Measurements from ENCODE around the gene PRKG1. TPM values are rescaled to one million over a fixed set of nuclear protein-coding genes. Genes with fewer than 3 reads are reported as not detected.

Gene PRKG1
- total RNA-seq, 1 experiment from 2014 or later: 16.5 TPM

GRCh38 chr10:51092402-51092801 lies 18.1 kb downstream of the PRKG1 start:
- H3K36me3 Mint-ChIP-seq: no peaks in the 10 kb centered on the region
- H3K27ac Mint-ChIP-seq: no peak overlapping the region
- no peaks in the 10 kb centered on the region for H3K9me3 Mint-ChIP-seq
- peaks cover 10% of the 10 kb centered on the region for H3K4me1 Mint-ChIP-seq
- DNase-seq (ENCODE audit: low spot score) (no peak), ATAC-seq (no peak)
- CTCF ChIA-PET: interaction anchor here (0.8 to 1.8 kb wide), 3 partner anchors 8 to 9 kb away, joined by 3 to 6 read pairs (median 3); no protein-coding TSS in a partner anchor
- no peaks in the 10 kb centered on the region for H3K27me3 Mint-ChIP-seq (ENCODE audit: low read depth)
- POLR2A ChIA-PET: no interaction called here
- TF ChIP-seq EMX1 (CRISPR knock-in tag; IDR thresholded peaks at IDR 0.05) (no peak), ARID4B (CRISPR knock-in tag; IDR thresholded peaks at IDR 0.05; ENCODE audit: borderline replicate concordance) (no peak), NR2C2 (CRISPR knock-in tag; IDR thresholded peaks at IDR 0.05) (no peak), ZNF416 (CRISPR knock-in tag; IDR thresholded peaks at IDR 0.05) (no peak), STAT6 (CRISPR knock-in tag; conservative IDR thresholded peaks at IDR 0.05; ENCODE audit: low read depth) (no peak), CTCF (IDR thresholded peaks at IDR 0.05) (no peak), ZNF425 (CRISPR knock-in tag; conservative IDR thresholded peaks at IDR 0.05) (no peak), ZBTB43 (CRISPR knock-in tag; IDR thresholded peaks at IDR 0.05) (no peak), NR1H2 (CRISPR knock-in tag; IDR thresholded peaks at IDR 0.05) (no peak), GABPB1 (CRISPR knock-in tag; IDR thresholded peaks at IDR 0.05) (no peak)
- TF ChIP-seq, protein P1, sequence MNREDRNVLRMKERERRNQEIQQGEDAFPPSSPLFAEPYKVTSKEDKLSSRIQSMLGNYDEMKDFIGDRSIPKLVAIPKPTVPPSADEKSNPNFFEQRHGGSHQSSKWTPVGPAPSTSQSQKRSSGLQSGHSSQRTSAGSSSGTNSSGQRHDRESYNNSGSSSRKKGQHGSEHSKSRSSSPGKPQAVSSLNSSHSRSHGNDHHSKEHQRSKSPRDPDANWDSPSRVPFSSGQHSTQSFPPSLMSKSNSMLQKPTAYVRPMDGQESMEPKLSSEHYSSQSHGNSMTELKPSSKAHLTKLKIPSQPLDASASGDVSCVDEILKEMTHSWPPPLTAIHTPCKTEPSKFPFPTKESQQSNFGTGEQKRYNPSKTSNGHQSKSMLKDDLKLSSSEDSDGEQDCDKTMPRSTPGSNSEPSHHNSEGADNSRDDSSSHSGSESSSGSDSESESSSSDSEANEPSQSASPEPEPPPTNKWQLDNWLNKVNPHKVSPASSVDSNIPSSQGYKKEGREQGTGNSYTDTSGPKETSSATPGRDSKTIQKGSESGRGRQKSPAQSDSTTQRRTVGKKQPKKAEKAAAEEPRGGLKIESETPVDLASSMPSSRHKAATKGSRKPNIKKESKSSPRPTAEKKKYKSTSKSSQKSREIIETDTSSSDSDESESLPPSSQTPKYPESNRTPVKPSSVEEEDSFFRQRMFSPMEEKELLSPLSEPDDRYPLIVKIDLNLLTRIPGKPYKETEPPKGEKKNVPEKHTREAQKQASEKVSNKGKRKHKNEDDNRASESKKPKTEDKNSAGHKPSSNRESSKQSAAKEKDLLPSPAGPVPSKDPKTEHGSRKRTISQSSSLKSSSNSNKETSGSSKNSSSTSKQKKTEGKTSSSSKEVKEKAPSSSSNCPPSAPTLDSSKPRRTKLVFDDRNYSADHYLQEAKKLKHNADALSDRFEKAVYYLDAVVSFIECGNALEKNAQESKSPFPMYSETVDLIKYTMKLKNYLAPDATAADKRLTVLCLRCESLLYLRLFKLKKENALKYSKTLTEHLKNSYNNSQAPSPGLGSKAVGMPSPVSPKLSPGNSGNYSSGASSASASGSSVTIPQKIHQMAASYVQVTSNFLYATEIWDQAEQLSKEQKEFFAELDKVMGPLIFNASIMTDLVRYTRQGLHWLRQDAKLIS (CRISPR knock-in tag; IDR thresholded peaks at IDR 0.05; ENCODE audit: borderline replicate concordance): no peak
- TF ChIP-seq, protein P2, sequence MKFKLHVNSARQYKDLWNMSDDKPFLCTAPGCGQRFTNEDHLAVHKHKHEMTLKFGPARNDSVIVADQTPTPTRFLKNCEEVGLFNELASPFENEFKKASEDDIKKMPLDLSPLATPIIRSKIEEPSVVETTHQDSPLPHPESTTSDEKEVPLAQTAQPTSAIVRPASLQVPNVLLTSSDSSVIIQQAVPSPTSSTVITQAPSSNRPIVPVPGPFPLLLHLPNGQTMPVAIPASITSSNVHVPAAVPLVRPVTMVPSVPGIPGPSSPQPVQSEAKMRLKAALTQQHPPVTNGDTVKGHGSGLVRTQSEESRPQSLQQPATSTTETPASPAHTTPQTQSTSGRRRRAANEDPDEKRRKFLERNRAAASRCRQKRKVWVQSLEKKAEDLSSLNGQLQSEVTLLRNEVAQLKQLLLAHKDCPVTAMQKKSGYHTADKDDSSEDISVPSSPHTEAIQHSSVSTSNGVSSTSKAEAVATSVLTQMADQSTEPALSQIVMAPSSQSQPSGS (CRISPR knock-in tag; IDR thresholded peaks at IDR 0.05; ENCODE audit: borderline replicate concordance, low read depth): no peak
- TF ChIP-seq, protein P3, sequence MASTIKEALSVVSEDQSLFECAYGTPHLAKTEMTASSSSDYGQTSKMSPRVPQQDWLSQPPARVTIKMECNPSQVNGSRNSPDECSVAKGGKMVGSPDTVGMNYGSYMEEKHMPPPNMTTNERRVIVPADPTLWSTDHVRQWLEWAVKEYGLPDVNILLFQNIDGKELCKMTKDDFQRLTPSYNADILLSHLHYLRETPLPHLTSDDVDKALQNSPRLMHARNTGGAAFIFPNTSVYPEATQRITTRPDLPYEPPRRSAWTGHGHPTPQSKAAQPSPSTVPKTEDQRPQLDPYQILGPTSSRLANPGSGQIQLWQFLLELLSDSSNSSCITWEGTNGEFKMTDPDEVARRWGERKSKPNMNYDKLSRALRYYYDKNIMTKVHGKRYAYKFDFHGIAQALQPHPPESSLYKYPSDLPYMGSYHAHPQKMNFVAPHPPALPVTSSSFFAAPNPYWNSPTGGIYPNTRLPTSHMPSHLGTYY (CRISPR knock-in tag; IDR thresholded peaks at IDR 0.05): no peak
- TF ChIP-seq, protein P4, sequence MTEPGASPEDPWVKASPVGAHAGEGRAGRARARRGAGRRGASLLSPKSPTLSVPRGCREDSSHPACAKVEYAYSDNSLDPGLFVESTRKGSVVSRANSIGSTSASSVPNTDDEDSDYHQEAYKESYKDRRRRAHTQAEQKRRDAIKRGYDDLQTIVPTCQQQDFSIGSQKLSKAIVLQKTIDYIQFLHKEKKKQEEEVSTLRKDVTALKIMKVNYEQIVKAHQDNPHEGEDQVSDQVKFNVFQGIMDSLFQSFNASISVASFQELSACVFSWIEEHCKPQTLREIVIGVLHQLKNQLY (CRISPR knock-in tag; IDR thresholded peaks at IDR 0.05): no peak
- no peak overlapping the region for H3K4me3 Mint-ChIP-seq

Data from WTC11 (cell line).